Spleen (tissue), 11 donors: Measurements from ENCODE around the gene LMF1. TPM values are rescaled to one million over a fixed set of nuclear protein-coding genes. Genes with fewer than 3 reads are reported as not detected.

Source experiments
- DNase-seq: peaks from one replicate; pipeline ENCODE4 v3.0.0-alpha.2; 2020
- H3K27ac ChIP-seq, 8 donors: fragments of 200-600 bp; sonication (generic) in 7 of 8; 1 replicate in 4 of 8; 2 replicates in 4 of 8; pipeline versions ENCODE4 v1.5.0 to v1.8.0; 2016 to 2021; ENCODE audit warnings: inconsistent platforms in 4 of 8, mild to moderate bottlenecking in 4 of 8, moderate library complexity in 1 of 8
- H3K27me3 ChIP-seq, 7 donors: fragments of 200-600 bp; sonication (generic) in 6 of 7; replicated peaks in 1 of 7; 1 replicate in 4 of 7; 2 replicates in 3 of 7; pipeline versions ENCODE4 v1.5.0 to v1.8.0; 2016 to 2021; ENCODE audit warnings: inconsistent platforms in 3 of 7, mild to moderate bottlenecking in 1 of 7
- H3K36me3 ChIP-seq, 6 donors: fragments of 200-600 bp; sonication (generic) in 5 of 6; 1 replicate in 4 of 6; 2 replicates in 2 of 6; pipeline versions ENCODE4 v1.5.0 to v1.8.0; 2016 to 2021; ENCODE audit warnings: inconsistent platforms in 2 of 6
- H3K4me1 ChIP-seq, 6 donors: fragments of 200-600 bp; sonication (generic) in 5 of 6; 1 replicate in 3 of 6; 2 replicates in 3 of 6; pipeline versions ENCODE4 v1.5.0 to v1.8.0; 2016 to 2021; ENCODE audit warnings: inconsistent platforms in 3 of 6
- H3K4me3 ChIP-seq, 8 donors: fragments of 200-600 bp; sonication (generic) in 7 of 8; 1 replicate in 4 of 8; 2 replicates in 4 of 8; pipeline versions ENCODE4 v1.5.0 to v1.8.0; 2016 to 2021; ENCODE audit warnings: inconsistent platforms in 4 of 8, mild to moderate bottlenecking in 4 of 8, moderate library complexity in 2 of 8
- H3K9me3 ChIP-seq, 8 donors: fragments of 200-600 bp; sonication (generic) in 7 of 8; 1 replicate in 4 of 8; 2 replicates in 4 of 8; pipeline versions ENCODE4 v1.5.0 to v1.8.0; 2016 to 2021; ENCODE audit warnings: inconsistent platforms in 4 of 8
- CTCF ChIP-seq, 11 experiments: fragments of 200-600 bp in 7 of 11; fragments of 450-650 bp in 4 of 11; sonication (generic) in 4 of 11; IDR thresholded peaks in 8 of 11; conservative IDR thresholded peaks in 3 of 11; 1 replicate in 7 of 11; 2 replicates in 4 of 11; pipeline versions ENCODE4 v1.4.0 to v1.8.0; 2016 to 2021; ENCODE audit warnings: antibody characterized with exemption in 11 of 11, inconsistent platforms in 4 of 11, mild to moderate bottlenecking in 1 of 11
- POLR2A ChIP-seq, 3 donors: fragments of 450-650 bp; IDR thresholded peaks; one replicate each; pipeline ENCODE4 v1.5.1; 2017; ENCODE audit warnings: antibody characterized with exemption in 3 of 3, mild to moderate bottlenecking in 1 of 3
- POLR2AphosphoS5 ChIP-seq, 3 donors: sonication (generic); formaldehyde crosslinking; IDR thresholded peaks; one replicate each; pipeline ENCODE4 v1.5.1; 2017; ENCODE audit warnings: antibody characterized with exemption in 3 of 3
- WGBS, 5 donors: extraction: QIAGEN DNeasy Blood & Tissue Kit in 3 of 5; methylation state at CpG; one replicate each; pipeline versions ENCODE4 v1.1.5 to v1.1.7; 2013 to 2018; 5-methylcytosine and 5-hydroxymethylcytosine counted together
- intact Hi-C: fragments of 100-400 bp; cut with DNase I; formaldehyde crosslinking; loops from one replicate; pipeline ENCODE4 v1.15.0; 2023; ENCODE audit warnings: low total_unique reads
- polyA plus RNA-seq, 3 donors: library from polyadenylated mRNA; stranded (reverse); fragments of 200-250 nt; gene quantifications; one replicate each; pipeline ENCODE4 v1.2.1, GENCODE V29; 2013
- total RNA-seq, 7 donors: library from RNA; depleted of rRNA in 3 of 7; stranded (reverse); fragments of >200 nt in 3 of 7; fragmentation: NEBNext Ultra II Directional in 4 of 7; extraction: Animal tissue kit (Norgen Biotek cat#: 25700) in 4 of 7; gene quantifications; one replicate each; pipeline versions ENCODE4 v1.1.0 to v1.2.1, GENCODE V29; 2016 to 2021
- donor health status: healthy with polysubstance abuse.
- donor health status: DM: no; HTN: no; CAD: no; lungs with moderate emphysema.
- donor health status: DM: no; HTN: no; CAD: no.
- donor health status: Bipolar disorder and iron deficiency.
- donor health status: healthy.
- donor health status: DM: no; HTN: no; CAD: no.
- donor health status: DM: yes; HTN: yes; CAD: no.

LMF1 gene
- total and polyA plus RNA-seq, 10 donors, result 10.4 to 57.6 (median 32.5) TPM

GRCh38 chr16:977081-977701 is 6.4 kb upstream of the LMF1 start:
- H3K27me3 ChIP-seq, result peaks cover 0 to 52% (median 23%) of the 10 kb centered on the region in 7 donors
- WGBS, 5 donors, result 45 to 62% (median 52%) methylated on average over 20 to 28 of the region's 28 CpGs
- H3K9me3 ChIP-seq, result no peaks in the 10 kb centered on the region
- intact Hi-C loops, result loop anchor here (10.0 kb wide), 1 partner anchor 162 kb away; no protein-coding TSS in a partner anchor
- no peaks in the 10 kb centered on the region for H3K36me3 ChIP-seq
- H3K4me1 ChIP-seq, result peaks cover 12 to 79% (median 47%) of the 10 kb centered on the region in 6 donors
- H3K4me3 ChIP-seq, result no peak overlapping the region
- TF ChIP-seq CTCF (IDR thresholded peaks at IDR 0.05 in 8 of 11, conservative IDR thresholded peaks at IDR 0.05 in 3 of 11) (no peak), POLR2AphosphoS5 (IDR thresholded peaks at IDR 0.05) (peak; percentile 69 to 81 (median 81)), POLR2A (IDR thresholded peaks at IDR 0.05) (no peak)
- peak overlapping the region in 5 of 8 donors; percentile 44 to 74 (median 60) for H3K27ac ChIP-seq
- no peak for DNase-seq

- Histone ChIP-seq H3K36me3 (no peaks in the 10 kb centered on the region), H3K4me3 (no peak overlapping the region), H3K27ac (peak overlapping the region in 5 of 8 donors; percentile 44 to 74 (median 60)), H3K4me1 (peaks cover 9 to 74% (median 46%) of the 10 kb centered on the region in 6 donors), H3K9me3 (no peaks in the 10 kb centered on the region), H3K27me3 (peaks cover 0 to 45% (median 18%) of the 10 kb centered on the region in 7 donors)
- TF ChIP-seq POLR2AphosphoS5 (IDR thresholded peaks at IDR 0.05) (peak in 1 of 3 donors; percentile 15), POLR2A (IDR thresholded peaks at IDR 0.05) (no peak)
- 52 to 78% (median 65%) methylated on average over 12 to 24 of the region's 24 CpGs for WGBS, 5 donors
- DNase-seq, result no peak
- intact Hi-C loops, result loop anchor here (10.0 kb wide), 1 partner anchor 162 kb away; no protein-coding TSS in a partner anchor
Observed at GRCh38 chr16:976389-976931, 5.7 kb upstream of the LMF1 start.

- TF ChIP-seq POLR2AphosphoS5 (IDR thresholded peaks at IDR 0.05), result no peak
- TF ChIP-seq CTCF (IDR thresholded peaks at IDR 0.05 in 8 of 11, conservative IDR thresholded peaks at IDR 0.05 in 3 of 11), result no peak
- no peak for TF ChIP-seq POLR2A (IDR thresholded peaks at IDR 0.05)
- Histone ChIP-seq H3K9me3 (no peaks in the 10 kb centered on the region), H3K4me1 (peaks cover 7 to 71% (median 44%) of the 10 kb centered on the region in 6 donors), H3K4me3 (no peak overlapping the region), H3K36me3 (no peaks in the 10 kb centered on the region), H3K27me3 (peaks cover 0 to 33% (median 12%) of the 10 kb centered on the region in 7 donors), H3K27ac (no peak overlapping the region)
- intact Hi-C loops, result loop anchor here (10.0 kb wide), 1 partner anchor 160 kb away; no protein-coding TSS in a partner anchor
- 87 to 97% (median 90%) methylated on average over 10 to 12 of the region's 12 CpGs for WGBS, 5 donors
- DNase-seq, result no peak
Observed at GRCh38 chr16:975291-975690, 4.5 kb upstream of the LMF1 start.

GRCh38 chr16:974611-975261 is 4.0 kb upstream of the LMF1 start:
- WGBS, 5 donors, result 79 to 87% (median 85%) methylated on average over 20 to 26 of the region's 26 CpGs
- intact Hi-C loops, result loop anchor here (10.0 kb wide), 1 partner anchor 160 kb away; no protein-coding TSS in a partner anchor
- H3K27me3 ChIP-seq, result peaks cover 0 to 28% (median 6%) of the 10 kb centered on the region in 7 donors

More at GRCh38 chr16:974611-975261, 4.0 kb upstream of the LMF1 start:
- no peaks in the 10 kb centered on the region for H3K36me3 ChIP-seq
- TF ChIP-seq POLR2A (IDR thresholded peaks at IDR 0.05) (no peak), POLR2AphosphoS5 (IDR thresholded peaks at IDR 0.05) (no peak), CTCF (IDR thresholded peaks at IDR 0.05 in 8 of 11, conservative IDR thresholded peaks at IDR 0.05 in 3 of 11) (no peak)
- no peak for DNase-seq
- no peaks in the 10 kb centered on the region for H3K9me3 ChIP-seq
- H3K4me1 ChIP-seq, result peaks cover 7 to 71% (median 44%) of the 10 kb centered on the region in 6 donors
- H3K27ac ChIP-seq, result no peak overlapping the region
- H3K4me3 ChIP-seq, result no peak overlapping the region
